Muscle of arm (tissue), 12 donors: ENCODE results near the gene BTG2. TPM values are rescaled to one million over a fixed set of nuclear protein-coding genes. Genes with fewer than 3 reads are reported as not detected.
A peak's percentile ranks its signal among the peaks of the same experiment; 100 is the strongest.
"Not testable (repeated sequence)": the region's sequence is repeated elsewhere in the genome, so short reads cannot be mapped to it uniquely, and the experiment has no call there.

Experiments
- DNase-seq: peaks from one replicate; pipeline ENCODE4 v3.0.0-alpha.2; 2013
- polyA plus RNA-seq, 12 donors: library from polyadenylated mRNA; unstranded; fragments of 120-200 nt; gene quantifications; one replicate each; pipeline ENCODE4 v1.2.1, GENCODE V29; 2013; ENCODE audit not compliant: insufficient read length in 12 of 12

BTG2 gene
- polyA plus RNA-seq, 12 donors, result 63.4 to 246 (median 81.3) TPM; not detected in 1

DNA sequence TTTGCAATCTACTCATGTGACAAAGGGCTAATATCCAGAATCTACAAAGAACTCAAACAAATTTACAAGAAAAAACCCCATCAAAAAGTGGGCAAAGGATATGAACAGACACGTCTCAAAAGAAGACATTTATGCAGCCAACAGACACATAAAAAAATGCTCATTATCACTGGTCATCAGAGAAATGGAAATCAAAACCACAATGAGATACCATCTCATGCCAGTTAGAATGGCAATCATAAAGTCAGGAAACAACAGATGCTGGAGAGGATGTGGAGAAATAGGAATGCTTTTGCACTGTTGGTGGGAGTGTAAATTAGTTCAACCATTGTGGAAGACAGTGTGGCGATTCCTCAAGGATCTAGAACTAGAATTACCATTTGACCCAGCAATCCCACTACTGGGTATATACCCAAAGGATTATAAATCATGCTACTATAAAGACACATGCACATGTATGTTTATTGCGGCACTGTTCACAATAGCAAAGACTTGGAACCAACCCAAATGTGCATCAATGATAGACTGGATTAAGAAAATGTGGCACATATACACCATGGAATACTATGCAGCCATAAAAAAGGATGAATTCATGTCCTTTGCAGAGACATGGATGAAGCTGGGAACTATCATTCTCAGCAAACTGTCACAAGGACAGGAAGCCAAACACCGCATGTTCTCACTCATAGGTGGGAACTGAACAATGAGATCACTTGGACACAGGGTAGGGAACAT lies 8.9 kb downstream of the BTG2 start:
- not testable (repeated sequence) for DNase-seq

DNA sequence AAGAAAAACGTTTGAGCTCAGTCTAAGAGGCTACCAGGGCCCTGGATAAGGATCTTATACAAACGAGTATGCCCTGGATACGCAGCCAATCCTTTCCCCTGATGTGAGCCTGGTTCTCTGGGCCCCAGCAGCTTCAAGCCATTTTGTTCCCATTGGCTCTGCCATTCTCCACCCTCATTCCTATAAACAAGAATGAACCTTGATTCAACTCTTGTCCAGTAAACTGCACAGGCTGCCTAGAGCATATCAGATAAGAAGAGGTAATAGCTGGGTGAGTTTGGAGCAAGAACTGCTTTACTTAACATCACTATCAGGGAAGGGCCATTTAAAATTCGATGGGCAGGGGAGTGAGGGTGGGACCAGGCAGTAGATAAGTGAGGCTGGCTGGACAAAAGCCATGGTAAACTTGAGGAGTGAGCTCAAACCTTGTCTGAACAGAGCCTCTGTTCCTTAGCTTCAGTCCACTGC lies 11.3 kb downstream of the BTG2 start:
- no peak for DNase-seq

DNA sequence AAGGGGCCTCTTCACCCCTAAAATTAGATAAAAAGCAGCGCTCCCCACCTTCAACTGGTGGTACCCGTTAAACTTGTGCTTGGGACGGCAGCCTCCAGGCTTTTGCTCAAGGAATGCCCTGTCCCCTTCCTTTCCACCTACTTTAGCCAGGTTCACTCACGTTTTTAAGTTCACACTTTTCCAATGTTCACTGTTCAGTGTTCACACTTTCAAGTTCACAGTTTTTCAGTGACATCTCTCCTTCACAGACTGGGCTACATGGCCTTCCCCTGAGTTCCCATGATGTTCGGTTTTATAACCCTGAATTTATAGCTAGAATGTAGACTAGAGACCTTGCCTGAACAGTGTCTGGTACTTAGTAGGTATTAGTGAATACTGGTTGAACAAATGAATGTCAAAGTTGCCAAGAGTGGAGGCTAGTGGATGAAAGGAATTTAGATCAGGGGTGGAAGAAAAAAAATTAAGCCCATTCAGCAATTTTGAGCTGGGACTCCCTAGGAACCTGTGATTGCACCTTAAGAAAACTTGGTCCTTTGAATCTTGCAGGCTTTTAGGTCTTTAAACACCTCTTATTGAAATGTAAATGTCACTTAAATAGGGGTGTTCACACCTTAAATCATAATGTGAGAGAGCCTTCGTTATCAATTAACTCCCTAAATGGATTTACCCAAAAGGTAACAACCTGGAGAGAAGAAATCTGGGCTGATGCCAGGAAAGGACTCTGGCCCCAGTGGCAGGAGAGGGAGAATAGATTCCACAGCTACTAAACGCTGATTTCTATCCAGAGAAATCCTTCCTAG lies 12.3 kb downstream of the BTG2 start:
- no peak for DNase-seq

DNA sequence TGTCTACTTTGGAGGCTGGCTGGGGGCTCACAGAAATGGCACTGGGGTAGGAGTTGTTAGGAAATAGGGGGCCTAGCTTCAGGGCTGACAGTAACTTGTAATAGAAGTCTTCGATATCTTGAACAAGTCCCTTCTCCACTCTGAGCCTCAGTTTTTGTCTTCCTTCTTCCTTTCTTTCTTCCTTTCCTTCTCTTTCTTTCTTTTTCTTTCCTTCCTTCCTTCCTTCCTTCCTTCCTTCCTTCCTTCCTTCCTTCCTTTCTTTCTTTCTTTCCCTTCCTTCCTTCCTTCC lies 12.9 kb downstream of the BTG2 start:
- no peak for DNase-seq

DNA sequence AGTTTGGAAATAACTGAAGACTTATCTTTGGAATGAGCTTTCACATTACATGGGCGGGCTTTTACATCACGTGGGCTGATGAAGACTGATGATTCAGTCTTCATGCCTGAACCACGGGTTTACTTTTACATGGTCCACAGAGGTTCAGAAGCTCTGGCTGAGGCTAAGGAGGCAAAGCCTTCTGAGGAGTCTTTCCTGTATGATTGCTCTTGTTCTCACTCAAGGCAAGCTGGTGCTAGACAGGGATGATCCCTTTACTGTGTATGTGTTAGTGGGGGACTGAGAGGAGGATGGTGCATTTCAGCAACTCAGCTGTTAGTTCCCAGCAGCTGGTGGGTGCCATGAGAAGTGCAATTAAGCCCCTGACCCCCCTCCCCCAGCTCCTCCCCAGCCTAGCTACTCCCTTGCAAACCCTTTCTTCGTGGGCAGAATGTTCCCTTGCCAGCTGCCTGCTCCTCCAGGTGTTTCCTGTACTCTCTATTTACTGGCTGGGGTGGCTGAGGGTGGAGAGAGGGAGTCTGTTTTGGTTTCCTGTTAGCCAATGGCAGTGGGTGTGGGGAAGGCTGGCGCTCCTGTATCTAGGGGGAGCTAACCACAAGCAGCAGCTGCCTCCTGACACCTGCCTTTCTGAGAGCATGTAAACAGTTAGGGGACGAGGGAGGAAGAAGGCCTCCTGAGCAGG lies 15.4 kb downstream of the BTG2 start:
- DNase-seq, result no peak

DNA sequence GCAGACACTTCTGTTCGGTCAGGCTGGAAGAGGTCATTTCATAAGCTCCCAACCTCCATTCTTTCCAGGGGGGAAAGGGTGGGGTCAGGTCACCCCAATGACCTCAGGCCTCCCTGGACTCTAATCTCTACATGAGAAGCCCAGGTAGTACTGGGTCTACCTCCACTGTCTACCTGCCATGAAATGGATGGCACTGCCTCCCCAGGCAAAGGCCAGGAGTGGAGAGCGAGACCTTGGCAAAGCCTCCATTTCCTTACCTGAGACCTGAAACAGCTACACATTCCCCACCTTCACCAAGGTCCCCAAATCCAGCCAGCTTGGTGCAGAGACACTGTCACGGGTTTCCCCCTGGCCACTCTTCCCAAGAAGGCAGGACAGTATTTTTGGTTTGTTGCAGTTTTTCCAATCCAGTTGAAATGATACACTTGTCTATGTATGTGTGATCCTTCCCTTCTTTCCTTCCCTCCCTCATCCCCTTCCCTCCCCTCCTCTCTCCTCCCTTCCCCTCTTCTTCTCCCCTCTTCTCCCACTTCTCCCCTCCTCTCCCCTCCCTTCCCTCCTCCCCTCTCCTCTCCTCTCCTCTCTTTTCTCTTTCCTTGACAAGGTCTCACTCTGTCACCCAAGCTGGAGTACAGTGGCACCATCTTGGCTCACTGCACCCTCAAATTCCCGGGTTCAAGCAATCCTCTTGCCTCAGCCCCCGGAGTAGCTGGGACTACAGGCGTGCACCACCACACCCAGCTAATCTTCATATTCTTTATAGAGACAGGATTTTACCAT lies 16.1 kb downstream of the BTG2 start:
- no peak for DNase-seq

DNA sequence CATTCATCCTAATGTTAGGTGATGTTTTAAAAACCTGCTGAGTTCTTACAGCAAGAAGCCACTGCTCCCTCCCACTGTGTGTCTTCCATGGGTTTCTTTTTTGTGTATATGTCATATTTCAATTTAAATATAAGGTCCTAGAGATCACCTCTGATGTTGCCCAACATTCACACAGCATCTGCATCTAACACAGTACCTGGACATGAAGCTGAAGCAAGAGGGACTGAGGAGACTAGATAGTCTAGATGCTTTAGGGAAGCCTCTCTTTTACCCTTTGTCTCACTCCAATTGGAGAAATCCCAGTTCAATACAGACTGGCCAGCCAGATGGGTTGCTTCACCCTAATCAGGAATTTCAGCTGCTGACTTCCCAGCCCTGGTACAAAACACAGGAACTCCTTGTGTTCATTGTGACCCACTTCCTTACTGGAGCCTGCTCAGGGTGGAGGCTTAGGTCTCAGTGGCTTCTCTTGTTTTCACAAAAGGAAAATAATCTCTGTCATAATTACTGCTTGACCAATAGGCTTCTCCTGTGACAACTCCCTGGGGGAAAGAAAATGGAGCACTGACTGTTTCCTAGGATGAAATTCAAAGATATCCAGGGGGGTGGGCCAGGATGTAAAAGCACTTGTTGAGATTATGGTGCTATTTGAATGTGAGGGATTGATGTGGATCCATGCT lies 17.3 kb downstream of the BTG2 start:
- DNase-seq, result no peak

DNA sequence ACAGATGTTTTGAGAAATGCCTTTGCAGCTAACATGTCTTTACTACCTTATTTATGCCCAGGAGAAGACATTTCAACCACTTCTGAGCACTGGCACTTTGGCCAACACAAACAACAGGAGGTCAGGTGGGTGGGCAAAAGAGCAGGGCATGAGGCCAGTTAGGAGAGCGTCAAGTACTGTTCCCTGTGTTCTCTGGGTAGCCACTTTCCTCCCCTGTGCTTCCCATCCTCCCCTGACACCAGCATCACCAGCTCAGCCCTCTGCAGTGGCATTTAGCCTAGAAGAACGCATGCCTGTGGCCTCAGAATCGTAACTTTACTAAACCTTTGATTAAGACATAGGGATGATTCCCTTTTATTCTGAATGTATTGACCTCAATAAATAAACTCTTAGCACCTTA lies 18.3 kb downstream of the BTG2 start:
- DNase-seq, result no peak

DNA sequence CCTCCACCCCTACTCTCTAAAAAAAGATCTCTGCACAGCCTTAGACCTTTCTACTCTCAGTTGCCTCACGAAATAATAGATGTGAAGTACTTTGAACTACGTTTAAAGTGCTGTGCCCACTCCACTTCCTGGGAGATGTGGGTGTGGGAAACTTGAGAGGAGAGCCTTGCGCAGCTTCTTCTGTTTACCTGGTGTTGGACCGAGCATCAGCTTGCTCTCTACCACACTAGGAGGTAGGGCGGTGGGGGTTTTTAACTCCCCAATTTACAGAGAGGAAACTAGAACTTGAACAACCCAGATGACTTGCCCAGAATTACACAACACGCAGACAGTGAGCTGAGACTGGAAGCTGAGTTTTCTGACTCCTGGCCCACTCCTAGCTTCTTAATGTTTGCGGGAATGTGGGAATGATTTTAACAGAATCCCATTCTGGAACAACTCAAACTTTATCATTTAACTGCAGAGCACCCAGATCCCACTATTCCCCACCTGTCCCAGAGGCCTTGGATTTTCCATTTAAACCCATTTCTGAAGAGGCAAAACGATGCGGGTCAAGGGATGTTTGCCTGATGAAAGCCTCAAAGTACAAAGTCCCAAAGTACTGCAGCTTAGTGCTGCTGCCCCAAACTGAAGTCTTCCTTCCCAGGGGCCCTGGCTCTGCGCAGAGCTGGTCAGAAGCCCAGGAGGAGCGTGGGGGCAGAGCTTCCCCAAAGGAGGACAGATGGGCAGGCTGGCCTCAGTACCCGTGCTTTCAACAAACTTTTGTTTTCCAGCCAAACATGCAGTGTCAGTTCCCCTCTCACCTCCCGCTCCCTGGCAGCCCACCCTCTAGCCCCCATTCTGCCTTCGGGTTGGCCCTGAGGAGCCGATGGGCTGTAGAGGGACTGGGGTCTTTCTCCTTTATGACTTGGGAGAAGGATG lies 19.0 kb downstream of the BTG2 start:
- DNase-seq, result no peak

DNA sequence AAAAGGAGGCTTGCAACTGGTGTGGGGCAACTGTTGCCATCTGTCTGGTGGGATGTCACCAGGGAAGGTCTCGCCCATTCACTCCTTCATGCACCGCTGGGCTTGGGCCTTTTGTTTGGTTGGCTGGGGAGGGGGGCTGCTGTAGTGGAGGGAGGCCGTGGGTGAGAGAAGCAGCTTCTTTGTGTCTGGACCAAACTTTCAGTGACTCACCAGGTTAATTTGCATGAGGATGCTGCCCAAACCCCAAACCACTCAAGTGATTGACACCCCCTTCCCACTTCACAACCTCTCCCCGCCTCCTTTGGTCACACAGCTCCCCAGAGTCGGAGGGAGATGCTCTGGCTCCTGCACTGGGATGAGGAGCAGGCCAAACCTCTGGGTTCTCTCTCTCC lies 19.7 kb downstream of the BTG2 start:
- DNase-seq, result no peak

DNA sequence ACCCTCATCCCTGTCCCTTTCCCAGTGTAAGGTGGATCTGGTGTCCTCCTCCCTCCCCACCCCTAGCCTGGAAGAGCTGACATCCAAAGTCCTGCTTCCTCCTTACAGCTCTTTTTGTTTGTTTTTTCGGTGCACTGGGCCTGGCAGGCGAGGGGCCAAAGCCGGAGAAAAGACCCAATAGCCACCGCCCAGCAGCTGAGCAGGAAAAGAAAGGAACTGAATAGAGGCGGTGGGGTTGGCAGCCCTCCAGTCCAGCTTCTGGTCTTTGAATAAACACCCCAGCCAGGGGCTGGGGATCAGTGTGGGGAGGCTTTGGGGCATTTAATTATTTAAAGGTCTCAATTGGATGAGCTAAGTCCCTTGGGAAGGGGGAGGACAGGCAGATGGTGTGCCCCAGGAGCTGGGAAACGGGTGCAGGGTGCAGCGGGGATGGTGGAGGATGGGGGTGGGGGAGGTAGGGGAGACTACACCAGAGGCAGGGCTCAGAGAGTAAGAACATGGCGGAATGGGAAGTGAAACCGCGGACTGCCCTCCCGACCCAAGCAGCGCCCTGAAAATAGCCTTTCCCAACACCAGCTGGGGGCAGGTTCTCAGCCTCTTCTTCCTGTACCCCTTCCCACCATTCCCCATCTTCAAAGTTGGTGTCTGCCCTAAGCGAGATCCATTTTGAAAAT lies 20.2 kb downstream of the BTG2 start:
- DNase-seq, result peak; percentile 61

DNA sequence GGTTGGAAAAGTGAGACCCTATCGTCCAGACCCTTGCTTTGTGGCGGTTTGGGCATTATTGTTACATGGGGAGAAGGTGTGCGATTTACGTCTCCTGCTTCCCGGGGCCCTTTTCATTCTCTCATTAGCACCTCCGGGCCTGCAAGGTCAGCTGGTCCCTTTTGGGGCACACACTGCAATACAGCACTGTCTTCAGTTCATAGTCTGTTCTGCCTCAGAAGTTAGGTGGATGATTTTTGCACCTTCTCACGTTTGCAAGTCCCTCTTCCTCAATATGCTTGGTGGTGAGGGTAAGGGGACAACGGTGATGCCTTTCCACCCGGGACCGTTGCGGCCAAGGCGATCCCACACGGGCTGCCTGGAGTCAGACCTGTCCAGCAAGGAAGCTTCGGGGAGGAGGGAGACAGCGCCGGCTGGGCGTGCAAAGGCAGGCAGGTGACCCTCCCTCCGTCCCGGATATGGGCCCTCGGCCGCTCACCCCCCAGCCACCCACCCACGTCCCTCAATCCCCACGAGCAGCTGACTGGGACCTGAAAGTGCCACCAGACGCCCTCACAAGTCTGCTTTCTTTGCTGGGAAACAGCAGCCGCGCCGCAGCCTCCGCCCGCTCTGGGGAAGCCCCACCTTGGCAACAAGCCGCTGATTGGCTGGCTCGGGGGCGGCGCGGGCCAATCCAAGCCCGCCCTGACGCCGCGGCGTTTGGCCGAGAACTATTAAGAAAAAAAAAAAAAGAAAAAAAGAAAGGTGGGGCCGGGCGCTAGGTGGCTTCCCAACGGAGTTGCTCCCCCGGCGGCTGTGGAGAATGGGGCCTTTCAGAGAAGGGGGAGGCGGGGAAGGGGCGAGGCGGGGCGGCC lies 21.7 kb downstream of the BTG2 start:
- peak; percentile 92 for DNase-seq

DNA sequence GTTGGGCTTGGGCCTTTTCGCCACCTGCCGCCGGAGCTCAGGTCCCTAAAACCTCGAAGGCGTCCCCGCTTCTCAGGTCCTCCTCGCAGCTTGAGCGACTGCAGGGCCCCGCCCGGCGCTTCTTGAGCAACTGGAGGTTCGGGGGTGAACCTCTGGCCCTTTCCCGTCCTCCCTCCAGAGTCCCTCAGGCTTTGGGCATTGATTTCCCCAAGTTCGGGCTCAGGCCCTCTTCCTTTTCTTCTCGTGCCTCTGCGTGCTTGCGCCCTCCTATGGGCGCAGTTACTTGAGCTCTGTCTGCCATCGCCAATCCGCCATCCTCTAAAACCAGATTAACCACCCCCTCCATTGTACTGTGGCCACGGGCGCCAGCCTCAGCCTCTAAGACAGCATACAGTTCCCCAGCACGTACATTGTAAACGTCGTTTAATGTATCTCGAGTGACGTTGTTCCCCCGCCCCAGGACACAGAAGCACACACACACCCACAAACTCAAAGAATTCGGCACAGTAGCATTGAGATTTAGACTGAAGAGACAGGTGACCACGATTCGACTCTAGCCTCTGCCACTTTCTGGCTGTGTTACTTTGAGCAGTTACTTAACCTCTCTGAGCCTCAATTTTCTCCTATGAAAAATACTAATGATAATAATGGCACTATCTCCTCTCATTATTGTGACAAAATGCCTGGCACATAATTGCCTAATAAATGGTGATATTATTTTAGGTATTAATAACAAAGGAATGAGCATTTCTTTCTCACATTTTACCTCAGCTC lies 22.6 kb downstream of the BTG2 start:
- DNase-seq, result peak; percentile 57

DNA sequence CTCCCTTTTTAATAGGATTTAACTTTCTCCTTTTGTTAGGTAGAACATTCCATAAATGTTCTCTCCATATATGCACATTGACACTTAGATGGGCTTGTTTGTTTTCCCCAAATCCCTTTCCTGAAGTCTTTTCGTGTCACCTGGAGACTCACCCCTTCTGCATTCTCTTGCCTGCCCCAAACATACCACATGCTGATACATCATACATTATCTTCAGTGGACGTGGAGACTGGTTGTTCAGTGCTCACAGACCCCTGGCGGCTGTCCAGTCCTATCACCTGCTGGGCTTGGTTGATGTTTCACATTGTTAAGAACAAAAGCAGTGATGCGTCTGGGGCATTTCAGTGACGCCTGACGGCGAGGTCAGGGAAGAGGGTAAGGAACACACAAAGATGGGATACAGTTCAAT lies 23.4 kb downstream of the BTG2 start:
- DNase-seq, result no peak

DNA sequence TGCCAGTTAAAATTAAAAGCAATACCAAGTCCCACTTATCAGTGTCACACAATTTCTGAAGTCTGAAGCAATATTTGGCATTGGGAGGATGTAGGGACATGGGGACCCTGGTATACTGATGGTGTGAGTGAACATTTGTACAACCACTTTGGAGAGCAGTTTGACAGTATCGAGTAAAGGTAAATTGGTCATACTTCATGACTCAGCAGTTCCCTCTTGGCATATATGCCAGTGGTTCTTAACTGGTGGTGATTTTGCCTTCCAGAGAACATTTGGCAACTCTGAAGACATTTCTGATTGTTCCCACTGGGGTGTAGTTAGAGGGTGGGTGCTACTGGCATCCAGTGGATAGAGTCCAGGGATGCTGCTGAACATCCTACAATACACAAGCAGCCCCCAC lies 25.9 kb downstream of the BTG2 start:
- no peak for DNase-seq

DNA sequence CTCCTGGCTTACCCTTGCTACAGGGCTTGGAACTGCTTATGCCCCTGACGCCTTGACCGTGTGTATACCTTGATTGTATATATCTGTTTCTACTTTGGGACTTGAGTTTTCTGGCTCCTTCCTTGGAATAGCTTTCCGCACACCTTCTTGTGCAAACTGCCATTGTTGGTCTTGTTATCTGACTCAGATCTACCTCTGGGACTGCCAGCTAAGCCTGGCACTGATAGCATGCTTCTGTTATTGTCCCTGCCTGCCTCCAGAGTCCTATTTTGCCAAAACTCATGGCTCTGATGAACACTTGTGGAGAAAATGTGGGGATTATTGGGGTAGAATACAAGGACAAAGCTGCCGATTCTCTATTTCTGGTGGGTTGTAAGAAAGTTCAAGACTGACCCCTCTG lies 30.2 kb downstream of the BTG2 start:
- DNase-seq, result no peak

DNA sequence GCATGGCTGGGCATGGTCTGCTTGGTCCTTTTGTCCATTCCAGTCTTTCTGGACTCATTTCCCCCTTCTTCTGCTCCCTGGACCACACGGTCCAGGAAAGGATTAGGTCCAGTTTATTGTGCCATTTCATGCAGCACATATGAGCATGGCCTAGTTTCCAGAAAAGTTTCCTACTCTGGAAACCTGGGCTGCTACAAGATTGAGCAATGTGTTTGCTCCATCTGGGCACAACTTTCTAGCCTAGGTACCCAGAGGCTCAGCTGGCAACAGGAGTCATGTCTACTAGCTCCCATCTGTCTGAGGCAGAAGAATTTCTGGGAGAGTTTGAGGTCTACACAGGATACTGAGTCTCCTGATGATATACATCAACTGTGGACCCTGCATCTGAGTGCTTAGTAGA lies 30.8 kb downstream of the BTG2 start:
- DNase-seq, result no peak
